HG02610 (cell line): ENCODE measurements around the gene WIPF2.
A peak's percentile ranks its signal among the peaks of the same experiment; 100 is the strongest.

Source experiments
- ATAC-seq: cut with Tn5 transposase; IDR thresholded peaks from one replicate; pipeline ENCODE4 v1.9.1; 2021; ENCODE audit warnings: mild to moderate bottlenecking, moderate library complexity; ENCODE audit not compliant: unreplicated experiment

Gene WIPF2

GRCh38 chr17:40312893-40313667, 94.0 kb downstream of the WIPF2 start:
- no peak for ATAC-seq

DNA sequence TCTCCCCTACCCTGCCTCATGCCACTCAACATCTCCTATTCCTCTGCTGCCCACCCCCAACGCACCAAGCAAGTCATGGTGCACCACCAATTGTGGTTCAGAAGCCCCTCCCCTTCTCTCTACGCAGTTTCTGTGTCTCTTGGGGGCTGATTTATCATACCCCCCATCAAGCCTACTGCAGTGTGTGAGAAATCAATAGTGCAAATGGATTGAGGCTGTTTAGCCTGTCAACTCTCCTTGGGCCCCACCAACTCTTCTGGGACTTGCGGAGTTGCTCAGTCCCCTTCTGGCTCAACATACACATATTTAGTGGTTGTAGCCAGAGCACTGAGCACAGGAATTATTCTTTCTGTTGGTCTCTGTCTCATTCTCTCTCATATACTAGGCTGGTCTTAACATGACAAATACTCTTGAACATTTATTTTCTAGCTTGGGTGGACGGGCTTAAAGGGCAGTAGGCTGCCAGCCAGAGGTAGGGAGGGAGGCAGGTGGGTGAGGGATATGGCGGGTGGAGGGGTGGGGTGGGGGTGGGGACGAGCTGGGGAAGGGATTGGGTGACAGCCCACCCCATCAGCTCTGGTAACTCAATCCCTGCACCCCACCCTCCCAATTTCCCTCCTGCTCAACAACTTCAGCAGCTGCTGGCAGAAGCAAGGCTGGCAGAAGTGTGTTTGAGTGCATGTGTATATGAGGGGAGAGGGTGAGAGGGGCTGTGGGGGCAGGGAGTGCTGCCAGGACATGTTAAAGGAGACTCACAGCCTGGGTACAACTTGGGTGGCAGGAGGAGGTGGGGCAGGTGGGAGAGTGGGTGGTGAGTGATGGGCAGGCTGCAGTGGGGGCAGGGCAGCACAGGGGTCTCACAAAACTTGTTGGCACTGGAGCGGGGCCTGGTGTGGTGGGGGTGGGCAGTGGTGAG, 94.8 kb downstream of the WIPF2 start:
- ATAC-seq: no peak

- ATAC-seq: no peak
Observed at GRCh38 chr17:40314584-40314956, 95.5 kb downstream of the WIPF2 start.

DNA sequence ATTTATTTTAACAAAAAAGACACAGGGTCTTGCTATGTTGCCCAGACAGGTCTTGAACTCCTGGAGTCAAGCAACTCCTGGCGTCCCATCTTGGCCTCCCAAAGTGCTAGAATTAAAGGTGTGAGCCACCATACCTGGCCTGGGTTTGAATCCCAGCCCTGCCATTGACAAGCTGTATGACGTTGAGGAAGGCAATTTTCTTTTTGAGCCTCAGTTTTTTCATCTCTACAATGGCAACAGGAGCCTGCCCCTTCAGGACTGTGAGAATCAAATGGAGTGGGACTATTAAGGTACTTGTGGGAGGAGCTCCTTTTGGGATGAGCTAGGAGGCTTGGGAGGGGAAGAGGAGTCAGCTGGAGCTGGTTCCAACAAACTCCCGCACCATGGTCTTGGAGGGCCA, 96.1 kb downstream of the WIPF2 start:
- no peak for ATAC-seq

DNA sequence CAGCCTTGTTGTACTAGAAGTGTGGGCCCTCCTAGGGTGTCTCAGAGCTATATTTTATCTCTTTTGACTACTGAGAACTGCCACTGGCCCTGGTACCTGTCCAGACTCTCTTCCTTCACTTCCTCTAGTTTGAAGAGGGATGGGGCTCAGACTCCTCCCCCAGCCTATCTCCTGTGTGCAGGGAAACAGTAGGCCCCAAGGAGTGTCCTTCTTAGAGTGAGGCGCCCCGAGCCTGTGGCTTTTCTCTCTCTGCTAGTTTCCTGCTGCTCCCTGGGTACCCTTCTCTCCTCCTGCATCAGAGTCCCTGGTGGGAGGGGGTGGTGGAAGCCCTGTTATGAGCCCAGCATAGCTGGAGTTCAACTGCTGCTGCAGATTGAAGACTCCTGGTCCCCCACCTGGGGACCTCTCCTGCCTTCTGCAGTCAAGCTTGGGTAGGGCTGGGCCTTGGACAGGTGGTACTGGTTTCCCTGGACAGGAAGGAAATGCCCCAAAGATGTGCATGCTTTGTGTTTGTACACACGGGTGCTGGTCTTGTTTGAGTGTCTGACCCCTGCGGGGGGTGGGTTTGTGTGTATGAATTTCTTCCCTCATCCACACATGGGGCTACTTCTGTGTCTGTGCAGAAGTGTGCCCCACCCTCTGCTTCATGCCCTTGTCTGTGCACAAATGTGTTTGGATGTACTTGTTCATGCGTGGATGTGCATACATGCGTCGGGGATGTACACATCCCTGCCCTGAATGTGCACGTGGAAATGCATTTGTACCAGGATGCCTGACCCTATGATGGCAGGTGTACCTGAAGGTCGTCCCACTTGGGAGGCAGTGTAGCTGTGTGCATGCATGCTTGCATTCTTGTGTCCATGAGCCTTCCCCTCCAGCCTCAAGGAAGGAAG, 96.8 kb downstream of the WIPF2 start:
- no peak for ATAC-seq

GRCh38 chr17:40316571-40317344, 97.7 kb downstream of the WIPF2 start:
- ATAC-seq: no peak

GRCh38 chr17:40317345-40317873, 98.3 kb downstream of the WIPF2 start:
- ATAC-seq: no peak

GRCh38 chr17:40317880-40318829, 99.1 kb downstream of the WIPF2 start:
- peak; percentile 69 for ATAC-seq

GRCh38 chr17:40318830-40319391, 99.8 kb downstream of the WIPF2 start:
- ATAC-seq: no peak

- no peak for ATAC-seq
Observed at GRCh38 chr17:40319651-40320540, 100.8 kb downstream of the WIPF2 start.

DNA sequence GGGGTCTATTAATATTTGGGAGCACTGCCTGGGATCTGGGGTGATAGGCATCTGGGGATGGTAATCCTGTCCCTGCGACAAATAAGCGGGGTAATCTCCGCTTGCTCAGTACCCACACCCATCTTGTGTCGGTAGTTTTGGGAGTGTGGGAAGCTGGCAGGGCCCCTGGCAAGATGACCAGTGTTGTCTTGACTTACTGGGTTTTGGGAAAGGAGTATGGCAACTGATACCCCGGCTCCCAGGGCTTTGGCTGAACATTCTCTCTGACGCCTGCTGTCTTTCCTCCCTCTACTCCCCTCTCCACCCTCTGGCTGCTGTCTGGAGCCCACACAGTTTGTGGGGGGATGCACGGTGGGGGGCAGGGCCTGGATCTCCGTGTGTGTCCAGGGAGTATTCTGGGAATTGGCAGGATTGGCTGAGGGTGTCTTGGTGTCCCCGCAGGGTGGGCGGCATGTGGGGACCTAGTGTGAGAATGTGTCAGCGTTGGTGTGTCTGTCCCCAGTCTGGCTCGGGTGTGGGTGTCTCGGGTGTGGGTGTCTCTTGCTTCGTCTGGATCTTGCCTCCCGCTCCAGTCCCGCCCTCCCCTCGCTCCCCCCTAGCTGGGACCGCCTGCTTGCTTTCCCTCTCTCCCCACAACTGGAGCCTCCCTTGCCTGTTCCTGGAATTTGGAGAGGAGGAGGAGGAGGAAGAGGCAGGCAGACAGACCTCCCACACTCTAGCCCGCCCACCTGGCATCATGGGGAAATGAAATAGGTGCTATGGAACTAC, 101.8 kb downstream of the WIPF2 start:
- ATAC-seq: no peak

- no peak for ATAC-seq
Observed at GRCh38 chr17:40321524-40321929, 102.4 kb downstream of the WIPF2 start.

DNA sequence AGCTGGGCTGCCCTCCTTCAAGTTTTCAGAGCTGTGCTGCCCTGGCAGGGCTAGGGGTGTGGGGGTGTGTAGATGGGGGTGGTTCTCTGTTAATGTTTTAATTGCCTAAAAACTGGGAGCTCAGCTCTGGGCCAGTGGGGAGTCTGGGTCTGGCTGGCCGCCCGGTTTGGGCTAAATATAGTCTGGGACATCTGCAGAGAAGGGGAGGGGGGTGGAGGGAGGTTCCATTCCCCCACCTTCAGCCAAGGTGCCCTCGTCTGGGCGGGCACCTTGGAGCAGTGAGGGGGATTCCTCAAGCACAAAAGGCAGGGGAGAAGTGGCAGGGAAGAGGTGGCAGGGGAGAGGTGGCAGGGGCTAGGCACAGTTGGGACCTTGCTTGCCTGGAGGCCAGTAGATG, 102.9 kb downstream of the WIPF2 start:
- ATAC-seq: no peak

GRCh38 chr17:40322358-40323315, 103.5 kb downstream of the WIPF2 start:
- no peak for ATAC-seq
